HEK293T (cell line): Measurements from ENCODE around the gene TBRG4.

ENCODE experiments used
- CTCF ChIA-PET: fragments of 350-600 bp; formaldehyde crosslinking; extraction: SDS; loops from one replicate; lab custom pipeline; 2021; ENCODE audit warnings: antibody characterized with exemption, inconsistent platforms; lab: Yijun Ruan, JAX
- POLR2A ChIA-PET: fragments of 350-600 bp; formaldehyde crosslinking; extraction: SDS; loops from one replicate; lab custom pipeline; 2020; ENCODE audit warnings: antibody characterized with exemption, inconsistent platforms; lab: Yijun Ruan, JAX
- DNase-seq: peaks from one replicate; pipeline ENCODE4 v3.0.0; 2012; ENCODE audit warnings: mixed read lengths; ENCODE audit errors: extremely low spot score
- ARNT ChIP-seq: fragments of 450-650 bp; IDR thresholded peaks from 2 replicates; pipeline ENCODE4 v1.6.1; 2017; ENCODE audit warnings: mild to moderate bottlenecking
- BHLHE40 ChIP-seq: fragments of 450-650 bp; IDR thresholded peaks from 2 replicates; pipeline ENCODE4 v1.6.1; 2016; ENCODE audit warnings: mild to moderate bottlenecking, moderate library complexity, borderline replicate concordance
- CTBP1 ChIP-seq: fragments of 450-650 bp; IDR thresholded peaks from 2 replicates; pipeline ENCODE4 v1.6.1; 2016; ENCODE audit warnings: borderline replicate concordance
- ELF4 ChIP-seq: fragments of 450-650 bp; IDR thresholded peaks from 2 replicates; pipeline ENCODE4 v1.6.1; 2017; ENCODE audit warnings: antibody characterized with exemption
- FOXA1 ChIP-seq: fragments of 450-650 bp; IDR thresholded peaks from 2 replicates; pipeline ENCODE4 v1.6.1; 2016; ENCODE audit warnings: mild to moderate bottlenecking
- FOXK2 ChIP-seq: fragments of 450-650 bp; IDR thresholded peaks from 2 replicates; pipeline ENCODE4 v1.6.1; 2016; ENCODE audit warnings: mild to moderate bottlenecking
- FOXM1 ChIP-seq: fragments of 450-650 bp; IDR thresholded peaks from 2 replicates; pipeline ENCODE4 v1.6.1; 2017; ENCODE audit warnings: mild to moderate bottlenecking, borderline replicate concordance
- HDGF ChIP-seq: fragments of 450-650 bp; IDR thresholded peaks from 2 replicates; pipeline ENCODE4 v1.6.1; 2017; ENCODE audit warnings: antibody characterized with exemption, borderline replicate concordance
- L3MBTL2 ChIP-seq: fragments of 450-650 bp; conservative IDR thresholded peaks from 2 replicates; pipeline ENCODE4 v1.6.1; 2016; ENCODE audit warnings: mild to moderate bottlenecking
- LEF1 ChIP-seq: fragments of 450-650 bp; IDR thresholded peaks from 2 replicates; pipeline ENCODE4 v1.6.1; 2017; ENCODE audit warnings: mild to moderate bottlenecking, borderline replicate concordance
- NFRKB ChIP-seq: fragments of 450-650 bp; IDR thresholded peaks from 2 replicates; pipeline ENCODE4 v1.6.1; 2016; ENCODE audit warnings: mild to moderate bottlenecking, moderate library complexity
- SP1 ChIP-seq: fragments of 450-650 bp; IDR thresholded peaks from 2 replicates; pipeline ENCODE4 v1.6.1; 2017
- SUZ12 ChIP-seq: fragments of 450-650 bp; IDR thresholded peaks from 2 replicates; pipeline ENCODE4 v1.6.1; 2016; ENCODE audit warnings: mild to moderate bottlenecking
- TARDBP ChIP-seq: fragments of 450-650 bp; IDR thresholded peaks from 2 replicates; pipeline ENCODE4 v1.6.1; 2016
- ZNF384 ChIP-seq: fragments of 450-650 bp; IDR thresholded peaks from 2 replicates; pipeline ENCODE4 v1.6.1; 2016
- TF ChIP-seq, protein P1 (sequence below): fragments of 450-650 bp; IDR thresholded peaks from 2 replicates; pipeline ENCODE4 v1.6.1; 2016

The TBRG4 gene

DNA sequence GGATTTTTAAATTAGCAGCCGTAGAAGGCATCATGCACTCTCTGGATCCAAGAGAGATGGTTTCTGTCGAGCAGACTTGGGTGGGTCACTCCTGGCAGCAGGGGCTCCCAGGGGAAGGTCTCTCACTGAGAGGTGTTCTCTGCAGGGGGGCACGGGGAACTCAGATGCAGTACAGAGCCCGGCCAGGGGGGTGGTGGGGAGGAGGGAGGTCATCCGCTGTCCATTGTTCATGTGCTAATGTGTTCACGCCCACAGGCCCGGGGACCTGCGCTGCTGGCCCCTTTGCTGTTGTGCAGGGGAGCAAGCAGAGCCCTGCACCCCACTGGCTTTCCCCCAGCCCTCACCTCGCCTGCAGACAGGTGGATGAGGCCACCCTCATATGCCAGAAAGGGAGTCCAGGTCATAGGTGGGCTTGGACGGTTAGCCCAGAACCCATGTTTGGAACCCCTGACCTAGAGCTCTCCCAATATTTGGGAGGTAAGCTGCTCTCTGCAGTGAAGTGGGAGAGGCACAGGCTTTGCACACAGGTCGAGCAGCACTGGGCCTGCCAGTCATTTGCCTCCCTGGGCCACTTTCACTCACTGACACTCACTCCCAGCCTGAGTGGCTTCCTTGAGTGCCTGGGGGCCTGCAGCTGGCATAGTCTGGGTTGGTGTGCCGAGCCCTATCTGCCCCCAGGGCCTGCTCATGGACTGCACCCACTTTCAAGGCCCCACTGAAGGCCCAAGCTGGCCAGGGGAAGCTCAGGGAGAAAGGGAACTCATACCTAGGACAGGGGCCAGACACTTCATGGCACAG lies 12.6 kb upstream of the TBRG4 start:
- ChIA-PET POLR2A (interaction anchor here (4.8 kb wide), 1 partner anchor 12 kb away, joined by 30 read pairs; the partner anchor contains the start of gene TBRG4), CTCF (no interaction called here)
- TF ChIP-seq SUZ12 (no peak), ZNF384 (no peak), FOXK2 (no peak), FOXM1 (no peak), CTBP1 (no peak), BHLHE40 (no peak), HDGF (no peak), NFRKB (no peak)
- TF ChIP-seq, protein P1, sequence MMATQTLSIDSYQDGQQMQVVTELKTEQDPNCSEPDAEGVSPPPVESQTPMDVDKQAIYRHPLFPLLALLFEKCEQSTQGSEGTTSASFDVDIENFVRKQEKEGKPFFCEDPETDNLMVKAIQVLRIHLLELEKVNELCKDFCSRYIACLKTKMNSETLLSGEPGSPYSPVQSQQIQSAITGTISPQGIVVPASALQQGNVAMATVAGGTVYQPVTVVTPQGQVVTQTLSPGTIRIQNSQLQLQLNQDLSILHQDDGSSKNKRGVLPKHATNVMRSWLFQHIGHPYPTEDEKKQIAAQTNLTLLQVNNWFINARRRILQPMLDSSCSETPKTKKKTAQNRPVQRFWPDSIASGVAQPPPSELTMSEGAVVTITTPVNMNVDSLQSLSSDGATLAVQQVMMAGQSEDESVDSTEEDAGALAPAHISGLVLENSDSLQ = no peak
- DNase-seq = no peak

DNA sequence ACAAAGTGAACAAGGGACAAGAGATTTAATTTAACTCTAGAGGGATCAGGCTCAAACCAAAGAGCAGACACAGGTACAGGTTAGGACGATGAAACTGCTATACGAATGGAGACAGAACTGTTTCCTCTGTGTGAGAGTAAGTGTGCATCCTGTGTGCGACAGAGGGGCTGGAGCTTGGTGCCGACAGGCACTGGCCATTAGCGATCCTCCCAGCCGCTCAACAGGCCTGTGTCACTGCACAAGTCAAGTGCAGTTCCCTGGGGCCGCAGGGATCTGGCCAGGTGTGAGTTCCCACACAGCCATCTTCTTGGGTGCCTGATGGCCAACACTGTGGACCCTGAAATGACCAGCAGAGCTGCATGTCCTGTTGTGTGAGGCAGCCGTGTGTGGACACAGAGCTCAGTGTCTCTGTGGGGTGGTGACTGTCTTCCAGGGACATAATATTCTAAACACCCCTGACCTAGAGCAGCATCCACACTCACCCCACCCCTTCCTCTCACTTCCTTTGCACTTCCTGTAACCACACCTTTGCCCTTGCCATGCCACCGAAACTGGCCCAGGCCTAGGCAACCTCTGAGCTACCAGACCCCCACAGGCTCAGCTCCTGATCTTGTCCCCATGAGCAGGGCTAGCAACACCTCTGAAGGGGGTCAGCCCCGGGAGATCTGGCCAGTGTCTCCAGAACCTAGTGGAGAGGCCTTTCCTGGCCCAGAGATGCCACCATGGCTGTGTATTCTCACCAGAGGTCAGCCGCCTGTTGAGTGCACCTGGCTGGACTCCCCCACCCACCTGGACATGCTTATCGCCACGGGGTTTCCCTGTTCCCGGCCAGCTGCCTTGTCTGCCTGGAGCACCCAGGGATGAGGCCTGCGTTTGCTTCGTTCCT lies 11.7 kb upstream of the TBRG4 start:
- DNase-seq = no peak
- POLR2A ChIA-PET = interaction anchor here (4.8 kb wide), 1 partner anchor 11 kb away, joined by 30 read pairs; the partner anchor contains the start of gene TBRG4
- CTCF ChIA-PET = interaction anchor here (0.6 kb wide), 1 partner anchor 13 kb away, joined by 3 read pairs; no protein-coding TSS in a partner anchor
- TF ChIP-seq BHLHE40 (no peak), CTBP1 (no peak), NFRKB (no peak), L3MBTL2 (no peak), SUZ12 (no peak), FOXK2 (no peak), LEF1 (no peak), FOXM1 (no peak), HDGF (no peak), ELF4 (no peak), FOXA1 (no peak), SP1 (no peak), TARDBP (no peak), ARNT (no peak), ZNF384 (no peak)
- TF ChIP-seq, protein P1 = no peak

DNA sequence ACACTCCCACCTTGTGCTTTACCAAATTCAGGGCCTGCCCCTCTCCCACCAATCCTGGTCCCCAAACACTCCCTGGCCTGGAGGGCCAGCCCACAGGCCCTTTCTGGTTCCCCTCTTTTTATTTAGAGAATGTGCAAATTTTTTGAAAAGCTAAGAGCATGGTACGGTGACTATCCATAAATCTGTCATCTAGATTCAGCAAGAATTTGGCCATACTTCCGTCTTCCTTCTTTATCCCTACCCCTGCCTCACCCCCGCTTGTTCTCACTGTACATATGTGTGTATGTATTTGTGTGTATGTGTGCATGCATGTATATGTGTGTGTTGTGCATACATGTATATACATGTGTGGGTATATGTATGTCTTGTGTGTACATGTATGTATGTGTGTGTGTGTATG lies 8.1 kb upstream of the TBRG4 start:
- TF ChIP-seq ELF4 = no peak
- TF ChIP-seq LEF1 = no peak
- no peak for TF ChIP-seq L3MBTL2
- TF ChIP-seq ARNT = no peak
- TF ChIP-seq FOXM1 = no peak
- no peak for TF ChIP-seq HDGF
- TF ChIP-seq FOXA1 = no peak
- ChIA-PET POLR2A (no interaction called here), CTCF (no interaction called here)
- DNase-seq = no peak

DNA sequence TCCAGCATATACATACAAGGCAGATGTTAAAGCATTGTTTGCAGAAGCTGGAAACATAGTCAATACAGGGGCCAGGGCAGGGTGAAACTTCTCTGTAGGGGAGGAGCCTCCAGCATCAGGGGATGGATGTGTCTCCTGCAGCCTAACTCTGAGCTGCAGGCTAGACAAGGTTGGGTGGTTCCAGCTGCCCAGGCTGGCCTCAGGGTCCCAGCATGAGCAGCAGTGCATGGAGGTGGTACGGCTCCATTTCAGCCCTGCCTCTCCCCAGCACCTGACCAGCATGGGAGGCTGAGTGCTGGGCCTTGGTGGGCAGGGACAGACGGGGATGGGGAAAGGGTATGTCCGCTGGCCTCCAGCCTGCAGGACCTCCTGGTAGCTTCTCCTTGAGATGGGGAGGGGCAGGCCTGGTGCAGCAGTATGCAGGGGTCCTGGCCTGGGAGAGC lies 7.4 kb upstream of the TBRG4 start:
- ChIA-PET POLR2A (interaction anchor here (0.8 kb wide), 1 partner anchor 10 kb away, joined by 3 read pairs; no protein-coding TSS in a partner anchor), CTCF (no interaction called here)
- no peak for DNase-seq
- TF ChIP-seq TARDBP = no peak
- TF ChIP-seq LEF1 = no peak
- no peak for TF ChIP-seq HDGF
- no peak for TF ChIP-seq FOXM1
- TF ChIP-seq ZNF384 = no peak
- no peak for TF ChIP-seq FOXA1
- TF ChIP-seq BHLHE40 = no peak
- TF ChIP-seq SP1 = no peak
- TF ChIP-seq NFRKB = no peak
- no peak for TF ChIP-seq CTBP1
- no peak for TF ChIP-seq FOXK2
- TF ChIP-seq, protein P1 = no peak
- no peak for TF ChIP-seq ELF4
- no peak for TF ChIP-seq SUZ12
- no peak for TF ChIP-seq L3MBTL2
- TF ChIP-seq ARNT = no peak

DNA sequence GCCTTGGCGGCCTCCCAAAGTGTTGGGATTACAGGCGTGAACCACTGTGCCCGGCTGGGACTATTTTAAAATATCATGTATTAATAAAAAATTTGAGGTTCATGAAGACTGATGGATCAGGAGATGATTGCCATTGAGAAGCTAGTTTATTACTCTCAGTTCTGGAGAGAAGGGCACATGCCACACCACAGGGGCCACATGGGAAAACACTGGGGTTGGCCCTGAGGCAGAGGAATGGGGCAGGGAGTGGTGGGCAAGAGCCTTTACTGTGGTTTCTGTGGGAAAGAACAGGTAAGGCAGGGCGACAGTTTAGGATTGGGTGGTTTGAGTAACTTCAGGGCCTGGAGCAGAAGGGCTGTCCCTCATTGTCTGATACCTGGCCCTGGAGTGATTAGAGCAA lies 6.8 kb upstream of the TBRG4 start:
- ChIA-PET POLR2A (no interaction called here), CTCF (no interaction called here)
- TF ChIP-seq TARDBP = no peak
- TF ChIP-seq L3MBTL2 = no peak
- TF ChIP-seq NFRKB = no peak
- no peak for TF ChIP-seq BHLHE40
- no peak for TF ChIP-seq CTBP1
- TF ChIP-seq ARNT = no peak
- TF ChIP-seq FOXK2 = no peak
- no peak for TF ChIP-seq ZNF384
- no peak for TF ChIP-seq FOXM1
- no peak for TF ChIP-seq HDGF
- no peak for TF ChIP-seq FOXA1
- no peak for TF ChIP-seq LEF1
- DNase-seq = no peak
